Measurements from ENCODE around the gene HYAL4.
"Not testable (repeated sequence)": the region's sequence is repeated elsewhere in the genome, so short reads cannot be mapped to it uniquely, and the experiment has no call there.

The HYAL4 gene

DNA sequence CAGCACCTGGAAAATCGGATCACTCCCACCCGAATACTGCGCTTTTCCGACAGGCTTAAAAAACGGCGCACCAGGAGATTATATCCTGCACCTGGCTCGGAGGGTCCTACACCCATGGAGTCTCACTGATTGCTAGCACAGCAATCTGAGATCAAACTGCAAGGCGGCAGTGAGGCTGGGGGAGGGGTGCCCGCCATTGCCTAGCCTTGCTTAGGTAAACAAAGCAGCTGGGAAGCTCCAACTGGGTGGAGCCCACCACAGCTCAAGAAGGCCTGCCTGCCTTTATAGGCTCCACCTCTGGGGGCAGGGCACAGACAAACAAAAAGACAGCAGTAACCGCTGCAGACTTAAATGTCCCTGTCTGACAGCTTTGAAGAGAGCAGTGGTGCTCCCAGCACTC is 49.8 kb downstream of the HYAL4 start:
- not testable (repeated sequence) for DNase-seq (ENCODE audit: extremely low read depth in 1 of 2, low read depth in 1 of 2)

DNA sequence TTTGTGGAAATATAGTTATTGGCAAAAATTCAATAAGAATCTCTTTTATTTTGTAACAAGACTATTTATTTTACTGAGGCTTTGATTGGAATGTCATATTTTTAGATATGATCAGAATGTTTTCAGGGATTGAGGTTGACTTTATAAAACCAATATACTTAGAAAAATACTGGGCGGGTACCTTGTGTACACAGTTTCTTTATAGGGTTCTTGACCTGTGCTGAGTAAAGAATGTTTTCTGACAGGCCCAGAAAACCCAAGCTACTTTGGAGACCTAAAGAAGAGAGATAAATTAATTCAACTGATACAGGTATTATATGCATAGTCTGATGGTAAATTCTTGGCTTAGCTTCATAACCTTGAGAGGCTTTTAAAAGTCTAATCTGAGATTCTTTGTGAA is 56.1 kb downstream of the HYAL4 start:
- no peak for DNase-seq (ENCODE audit: extremely low read depth in 1 of 2, low read depth in 1 of 2)

DNA sequence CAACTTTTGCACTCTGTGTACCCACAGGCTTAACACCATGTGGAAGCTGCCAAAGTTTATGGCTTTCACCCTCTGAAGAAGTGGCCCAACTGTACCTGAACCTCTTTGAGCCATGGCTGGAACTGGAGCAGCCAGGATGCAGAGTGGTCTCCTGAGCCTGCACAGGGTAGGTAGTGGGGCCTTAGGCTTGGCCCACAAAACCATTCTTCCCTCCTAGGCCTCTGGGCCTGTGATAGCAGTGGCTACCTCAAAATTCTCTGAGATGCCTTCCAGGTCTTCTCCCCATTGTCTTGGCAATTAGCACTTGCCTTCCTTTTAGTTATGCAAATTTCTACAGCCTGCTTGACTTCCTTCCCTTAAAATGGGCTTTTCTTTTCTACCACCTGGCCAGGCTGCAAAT is 60.7 kb downstream of the HYAL4 start:
- DNase-seq (ENCODE audit: extremely low read depth in 1 of 2, low read depth in 1 of 2): no peak

DNA sequence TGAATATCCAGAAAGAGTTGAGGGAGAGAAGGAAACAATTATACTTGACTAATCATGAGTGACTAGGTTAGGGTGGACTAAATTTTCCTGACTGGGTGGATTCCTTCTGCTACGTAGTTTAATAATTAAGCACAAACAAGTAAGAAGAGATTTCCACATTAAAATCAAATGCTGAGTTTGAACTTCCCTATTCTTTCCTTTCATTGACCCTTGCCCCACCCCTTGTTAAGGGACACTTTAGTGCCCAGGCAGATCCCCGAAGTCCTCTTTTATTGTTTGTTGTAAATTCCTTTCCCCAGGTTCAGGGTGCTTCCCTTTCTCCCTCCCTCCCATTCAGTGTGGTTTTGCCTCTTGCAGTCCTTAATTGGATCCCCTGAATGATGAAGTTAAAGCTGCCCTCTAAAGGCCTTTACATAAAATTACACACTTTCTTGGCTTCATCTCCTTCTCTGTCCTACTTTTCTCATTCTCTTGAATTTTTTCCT is 71.3 kb downstream of the HYAL4 start:
- no peak for DNase-seq (ENCODE audit: extremely low read depth in 1 of 2, low read depth in 1 of 2)

DNA sequence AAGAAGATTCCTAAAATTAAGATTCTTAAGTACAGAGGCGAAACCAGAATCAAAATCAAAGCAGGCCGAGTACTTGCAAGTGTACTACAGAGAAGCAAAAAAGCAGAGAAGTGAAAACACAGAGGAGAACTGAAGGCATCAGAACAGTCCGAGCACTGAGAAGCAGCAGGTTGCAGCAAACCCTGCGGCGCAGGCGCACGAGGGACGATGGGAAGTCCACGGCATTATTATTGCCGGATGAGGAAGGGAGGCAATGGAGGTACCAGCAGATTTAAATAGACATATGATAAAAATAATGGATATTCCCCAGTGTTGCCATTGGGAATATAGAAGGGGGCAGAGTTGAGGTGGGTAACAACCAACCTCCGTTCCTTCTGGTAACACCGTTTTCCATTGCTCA is 72.9 kb downstream of the HYAL4 start:
- DNase-seq (ENCODE audit: extremely low read depth in 1 of 2, low read depth in 1 of 2): no peak

DNA sequence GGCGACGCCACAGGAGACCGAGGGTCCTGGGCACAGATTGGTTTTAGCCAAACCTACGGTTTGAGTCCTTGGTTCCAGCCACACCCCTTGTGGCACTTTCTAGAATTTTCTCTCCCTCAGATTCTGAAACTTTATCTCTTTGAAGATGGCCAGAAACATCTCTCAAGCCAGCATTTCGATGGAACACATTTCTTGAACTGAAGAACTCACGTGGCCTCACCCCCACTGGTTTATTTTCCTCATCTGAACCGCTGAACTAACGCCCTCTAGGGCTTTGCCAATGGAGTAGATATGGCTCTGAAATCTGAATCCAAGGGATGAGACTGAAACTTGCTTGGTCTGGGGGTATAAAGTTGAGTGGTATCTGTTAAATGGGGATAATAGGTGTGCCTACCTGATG is 73.3 kb downstream of the HYAL4 start:
- DNase-seq (ENCODE audit: extremely low read depth in 1 of 2, low read depth in 1 of 2): no peak

DNA sequence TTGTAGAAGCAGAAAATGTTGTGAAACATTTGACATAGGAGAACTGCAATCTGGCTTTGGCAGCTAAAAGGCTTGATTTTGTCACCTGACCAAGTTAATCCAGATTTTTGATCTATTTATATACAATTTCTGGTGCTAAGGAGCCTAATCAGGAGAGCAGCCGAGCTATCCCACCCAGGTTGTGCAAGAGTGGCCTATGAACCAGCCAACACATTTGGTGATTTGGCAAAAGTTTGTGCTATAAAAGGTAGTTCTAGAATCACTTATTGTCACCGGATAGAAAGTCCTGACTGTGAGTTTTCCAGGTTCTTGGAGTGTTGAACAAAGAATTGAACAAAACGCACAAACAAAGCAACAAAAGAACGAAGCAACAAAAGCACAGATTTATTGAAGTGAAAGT is 78.6 kb downstream of the HYAL4 start:
- DNase-seq (ENCODE audit: extremely low read depth in 1 of 2, low read depth in 1 of 2): no peak

DNA sequence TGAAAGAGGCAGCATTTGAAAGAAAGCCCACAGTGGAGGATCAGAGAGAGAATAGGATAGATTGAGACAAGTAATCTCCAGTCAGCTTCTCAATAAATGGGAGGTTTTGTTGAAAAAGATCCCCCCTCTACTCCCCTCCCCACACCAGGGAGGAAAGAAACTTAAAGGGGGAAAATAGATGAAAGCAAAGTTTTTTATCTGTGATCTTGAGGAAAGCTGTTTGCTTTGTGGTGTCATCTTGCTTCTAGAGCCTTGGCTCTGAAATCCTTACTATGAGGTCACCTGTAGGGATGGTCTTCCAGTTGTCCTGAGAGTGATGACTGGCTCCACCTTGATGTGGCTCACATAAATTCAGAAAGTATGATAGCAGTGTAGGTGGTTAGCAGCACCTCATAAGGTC is 80.0 kb downstream of the HYAL4 start, which contains the start of gene SPAM1:
Gene SPAM1, plus strand, starts transcription at position 301 of the 400 bp plus-strand sequence. CDS start 28,330 bp downstream, outside the sequence.
- DNase-seq (ENCODE audit: extremely low read depth in 1 of 2, low read depth in 1 of 2): no peak

Data from activated CD8-positive, alpha-beta memory T cell treated with anti-CD3 and anti-CD28 coated beads for 1 hour (primary cell).